HG03196 (cell line): Measurements from ENCODE around the gene FBN3.
"Not testable (repeated sequence)": the region's sequence is repeated elsewhere in the genome, so short reads cannot be mapped to it uniquely, and the experiment has no call there.

Source experiments
- ATAC-seq: cut with Tn5 transposase; IDR thresholded peaks from one replicate; pipeline ENCODE4 v1.9.1; 2021; ENCODE audit not compliant: unreplicated experiment

FBN3 gene

GRCh38 chr19:8149261-8150094, at the start of gene FBN3:
FBN3 (minus strand) TSS chr19:8149592; CDS start chr19:8147480, 2,112 bp downstream.
- ATAC-seq, result no peak

GRCh38 chr19:8196271-8196927, 47.0 kb upstream of the FBN3 start:
- no peak for ATAC-seq

DNA sequence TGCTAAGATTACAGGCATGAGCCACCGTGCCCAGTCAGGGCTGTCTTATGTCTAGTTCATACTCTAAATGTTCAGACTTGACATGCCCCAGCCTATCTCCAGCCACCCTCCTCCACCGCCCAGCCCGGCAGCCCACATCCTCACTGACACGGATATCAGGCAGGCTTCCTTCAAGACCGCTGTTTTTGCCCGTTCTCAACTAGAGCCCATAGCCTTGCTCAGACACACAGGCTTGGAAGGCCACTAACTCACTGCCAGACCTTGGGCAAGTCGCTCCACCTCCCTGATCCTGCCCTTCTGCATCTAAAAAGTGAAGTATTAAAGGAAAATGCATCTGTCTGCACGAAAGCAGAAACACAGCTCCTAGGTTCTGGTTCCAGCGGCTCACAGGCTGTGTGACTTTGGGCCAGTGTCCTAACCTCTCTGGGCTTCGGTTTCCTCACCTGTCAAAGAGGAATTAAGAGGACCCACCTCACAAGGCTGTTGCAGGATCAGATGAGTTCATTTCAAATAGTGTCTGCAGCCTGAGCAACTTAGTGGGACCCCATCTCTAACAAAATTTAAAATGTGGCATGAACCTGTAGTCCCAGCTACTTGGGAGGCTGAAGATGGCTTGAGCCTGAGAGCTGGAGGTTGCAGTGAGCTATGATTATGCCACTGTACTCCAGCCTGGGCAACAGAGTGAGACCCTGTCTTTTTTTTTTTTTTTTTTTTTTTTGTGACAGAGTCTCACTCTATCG, 45.3 kb upstream of the FBN3 start:
- no peak for ATAC-seq

- ATAC-seq, result no peak
These were observed 42.9 kb upstream of the FBN3 start for GRCh38 chr19:8192221-8192820.

DNA sequence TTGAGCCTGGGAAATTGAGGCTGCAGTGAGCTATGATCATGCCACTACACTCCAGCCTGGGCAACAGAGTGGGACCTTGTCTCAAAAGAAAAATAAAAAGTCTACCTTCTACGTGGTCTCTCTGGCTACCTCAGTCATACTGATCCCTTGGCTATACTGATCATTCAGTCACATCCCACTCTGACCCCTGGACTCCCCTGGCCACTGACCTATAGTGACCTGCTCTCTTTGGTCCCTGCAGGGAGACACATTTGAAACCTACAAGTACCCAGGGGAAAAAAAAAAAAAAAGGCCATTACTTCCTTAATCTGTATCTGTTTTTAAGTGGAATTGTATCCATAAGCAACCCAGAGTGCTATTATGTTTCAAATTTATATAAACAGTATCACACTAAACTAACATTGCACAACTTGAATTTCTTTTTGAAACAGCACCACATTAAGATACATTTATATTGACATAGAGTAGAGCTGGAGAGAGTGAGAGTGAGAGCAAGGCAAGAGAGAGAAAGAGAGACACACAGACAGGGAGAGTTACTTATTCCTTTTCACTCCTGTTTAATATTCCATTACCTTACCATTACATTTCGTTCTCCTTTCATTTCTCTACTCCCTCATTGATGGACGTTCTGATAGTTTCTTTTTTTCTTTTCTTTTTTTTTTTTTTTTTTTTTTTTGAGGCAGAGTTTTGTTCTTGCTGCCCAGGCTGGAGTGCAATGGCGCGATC, 36.1 kb upstream of the FBN3 start:
- ATAC-seq, result no peak

- no peak for ATAC-seq
These were observed 34.9 kb upstream of the FBN3 start for GRCh38 chr19:8184274-8184673.

DNA sequence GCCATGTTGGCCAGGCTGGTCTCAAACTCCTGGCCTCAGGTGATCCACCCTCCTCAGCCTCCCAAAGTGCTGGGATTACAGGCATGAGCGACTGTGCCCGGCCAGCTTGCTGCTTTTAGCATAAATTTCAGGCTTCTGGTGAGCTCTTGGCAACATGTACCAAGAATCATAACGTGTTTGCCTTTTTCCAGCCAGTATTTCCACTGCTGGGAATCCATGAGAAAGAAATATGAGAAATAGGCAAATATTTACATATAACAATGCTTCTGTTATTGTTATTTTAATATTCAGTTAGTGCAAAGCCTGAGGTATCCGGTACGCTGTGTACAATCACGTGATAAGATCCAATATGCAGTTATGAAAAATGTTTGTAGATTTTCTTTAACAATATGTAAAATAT, 30.6 kb upstream of the FBN3 start:
- ATAC-seq, result no peak

DNA sequence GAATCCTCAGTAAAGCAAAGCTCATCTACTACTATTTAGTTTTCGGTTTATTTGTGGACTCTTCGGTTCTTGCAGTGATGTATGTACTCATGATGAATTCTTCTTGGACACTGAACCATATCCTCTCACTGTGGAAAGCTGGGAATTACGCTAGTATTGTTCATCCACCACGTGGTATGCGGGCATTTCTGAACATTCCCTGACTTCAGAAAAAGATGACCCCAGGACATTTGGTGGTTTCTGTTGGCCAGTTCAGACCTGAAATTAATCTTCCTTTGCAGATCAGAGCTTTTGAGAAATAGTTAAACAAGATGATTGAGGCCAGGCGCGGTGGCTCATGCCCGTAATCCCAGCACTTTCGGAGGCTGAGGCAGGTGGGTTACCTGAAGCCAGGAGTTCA, 25.3 kb upstream of the FBN3 start:
- ATAC-seq, result no peak

GRCh38 chr19:8168537-8168936, 19.1 kb upstream of the FBN3 start:
- no peak for ATAC-seq

- no peak for ATAC-seq
These were observed 18.6 kb upstream of the FBN3 start for GRCh38 chr19:8167985-8168384.

- ATAC-seq, result no peak
These were observed 14.4 kb upstream of the FBN3 start for GRCh38 chr19:8163759-8164158.

GRCh38 chr19:8161135-8161646, 11.8 kb upstream of the FBN3 start:
- no peak for ATAC-seq

DNA sequence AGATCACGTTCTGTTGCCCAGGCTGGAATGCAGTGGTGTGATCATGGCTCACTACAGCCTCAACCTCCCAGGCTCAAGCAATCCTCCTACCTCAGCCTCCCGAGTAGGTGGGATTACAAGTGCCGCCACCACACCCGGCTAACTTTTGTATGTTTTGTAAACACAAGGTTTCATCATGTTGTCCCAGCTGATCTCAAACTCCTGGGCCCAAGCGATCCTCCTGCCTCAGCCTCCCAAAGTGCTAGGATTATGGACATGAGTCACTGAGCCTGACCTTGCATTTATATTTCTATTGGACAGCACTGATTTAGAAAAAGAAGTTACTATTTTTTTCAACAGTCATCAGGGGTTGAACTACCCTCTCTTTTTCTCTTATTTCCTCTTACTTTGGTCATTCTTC, 9.9 kb upstream of the FBN3 start:
- not testable (repeated sequence) for ATAC-seq

DNA sequence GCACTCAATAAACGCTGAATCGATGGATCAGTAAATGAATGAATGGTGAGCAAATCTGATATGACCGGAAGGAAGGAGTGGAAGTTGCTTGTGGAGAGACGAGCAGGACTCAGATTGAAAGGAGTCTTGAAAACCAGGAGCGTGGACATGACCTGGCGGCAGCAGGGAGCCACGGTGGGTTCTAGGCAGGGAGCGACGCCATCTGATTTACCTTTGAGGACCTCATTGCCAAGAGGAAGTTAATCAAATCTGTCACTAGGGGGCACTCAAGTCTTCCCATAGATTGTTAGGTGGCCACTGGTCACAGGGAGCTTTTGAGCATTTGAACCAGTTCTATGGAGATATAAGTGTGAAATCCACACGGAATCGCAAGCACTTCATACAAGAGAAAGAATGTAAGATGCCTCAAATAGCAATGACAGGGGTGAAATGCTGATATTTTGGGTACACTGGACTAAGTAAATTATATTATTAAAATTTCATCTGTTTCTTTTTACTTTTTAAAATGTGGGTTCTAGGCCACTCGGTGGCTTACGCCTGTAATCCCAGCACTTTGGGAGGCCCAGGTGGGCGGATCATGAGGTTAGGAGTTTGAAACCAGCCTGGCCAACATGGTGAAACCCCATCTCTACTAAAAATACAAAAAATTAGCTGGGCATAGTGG, 9.2 kb upstream of the FBN3 start:
- no peak for ATAC-seq

DNA sequence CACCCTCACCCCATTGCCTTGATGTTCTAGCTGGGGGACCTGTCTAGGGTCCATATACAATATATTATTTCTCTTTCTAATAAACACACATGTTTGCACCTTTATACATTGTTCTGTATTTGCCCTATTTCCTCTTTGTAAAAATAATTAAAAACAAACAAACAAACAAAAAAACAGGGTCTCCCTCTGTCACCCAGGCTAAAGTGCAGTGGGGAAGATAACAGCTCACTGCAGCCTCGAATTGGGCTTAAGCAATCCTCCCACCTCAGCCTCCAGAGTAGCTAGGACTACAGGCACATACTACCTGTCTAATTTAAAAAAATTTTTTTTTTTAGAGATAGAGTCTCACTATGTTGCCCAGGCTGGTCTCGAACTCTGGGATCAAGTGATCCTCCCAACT, 5.9 kb upstream of the FBN3 start:
- no peak for ATAC-seq

DNA sequence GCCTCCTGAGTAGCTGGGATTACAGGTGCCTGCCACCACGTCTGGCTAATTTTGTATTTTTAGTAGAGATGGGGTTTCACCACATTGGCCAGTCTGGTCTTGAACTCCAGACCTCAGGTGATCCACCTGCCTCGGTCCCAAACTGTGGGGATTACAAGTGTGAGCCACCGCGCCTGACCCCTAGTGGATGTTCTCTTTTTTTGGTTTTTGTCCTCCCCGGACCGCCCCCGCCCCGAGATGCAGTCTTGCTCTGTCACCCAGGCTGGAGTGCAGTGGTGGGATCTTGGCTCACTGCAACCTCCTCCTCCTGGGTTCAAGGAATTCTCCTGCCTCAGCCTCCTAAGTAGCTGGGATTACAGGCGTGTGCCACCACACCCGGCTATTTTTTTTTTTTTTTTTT, 4.6 kb upstream of the FBN3 start:
- ATAC-seq, result not testable (repeated sequence)

GRCh38 chr19:8151767-8152035, 2.3 kb upstream of the FBN3 start:
- ATAC-seq, result no peak

DNA sequence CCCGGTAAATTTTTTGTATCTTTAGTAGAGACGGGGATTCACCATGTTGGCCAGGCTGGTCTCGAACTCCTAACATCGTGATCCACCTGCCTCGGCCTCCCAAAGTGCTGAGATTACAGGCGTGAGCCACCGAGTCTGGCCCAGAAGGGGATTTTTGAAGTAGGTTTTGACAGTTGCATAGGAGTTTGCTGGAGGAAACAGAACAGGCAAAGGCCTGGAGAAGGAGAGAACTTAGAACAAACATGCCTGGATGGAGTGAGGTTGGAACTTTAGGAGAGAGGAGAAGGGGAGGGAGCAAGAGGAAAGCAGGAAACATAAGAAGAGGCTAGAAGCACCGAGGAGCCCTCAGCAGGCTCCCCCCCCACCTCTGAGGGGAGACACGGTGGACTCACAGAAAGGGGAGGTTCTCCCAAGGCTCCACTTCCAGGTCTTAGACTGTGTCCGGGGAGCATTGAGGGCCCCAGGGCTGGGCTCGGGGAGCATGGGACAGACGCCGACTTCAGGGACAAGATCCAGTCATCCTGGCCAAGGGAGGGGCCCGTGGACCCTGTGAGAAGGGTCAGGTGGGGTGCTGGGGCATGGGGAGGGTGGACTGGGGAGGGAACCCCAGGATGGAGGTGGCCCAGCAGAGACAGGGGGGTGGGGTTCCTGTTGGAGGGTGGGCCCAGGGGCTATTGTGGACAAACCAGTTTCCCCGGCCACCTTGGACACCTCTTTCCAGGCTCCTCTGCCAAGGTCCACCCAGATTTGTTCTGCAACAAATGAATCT, 1.8 kb upstream of the FBN3 start:
- no peak for ATAC-seq

DNA sequence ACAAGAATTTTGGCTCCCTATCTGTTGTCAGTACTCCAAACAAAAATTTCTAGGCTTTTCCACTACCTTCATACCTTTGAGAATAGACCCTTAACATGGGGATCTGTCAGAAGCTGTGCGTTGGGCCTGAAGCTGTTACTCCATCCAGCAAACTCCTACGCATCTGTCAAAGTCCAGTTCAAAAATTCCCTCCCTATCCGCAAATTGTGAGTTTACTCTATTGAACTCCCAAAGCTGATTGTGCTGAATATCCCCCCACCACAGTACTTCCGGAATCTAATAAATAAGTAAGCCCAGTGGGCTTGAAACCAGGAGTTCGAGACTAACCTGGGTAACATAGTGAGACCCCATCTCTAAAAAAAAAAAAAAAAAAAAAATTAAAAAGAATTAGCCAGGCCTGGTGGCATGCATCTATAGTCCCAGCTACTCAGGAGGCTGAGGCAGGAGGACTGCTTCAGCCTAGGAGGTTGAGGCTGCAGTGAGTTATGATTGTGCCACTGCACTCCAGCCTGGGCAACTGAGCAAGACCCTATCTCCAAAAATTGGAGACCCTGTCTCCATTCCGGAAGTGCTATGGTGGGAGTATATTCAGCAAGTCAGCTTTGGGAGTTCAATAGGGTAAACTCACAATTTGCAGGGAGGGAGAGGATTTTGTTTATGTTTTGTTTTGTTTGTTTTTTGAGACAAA, 930 bp upstream of the FBN3 start:
- ATAC-seq, result no peak
